Ascending aorta (tissue), 2 donors: ENCODE results near the gene ARHGEF10L. TPM values are rescaled to one million over a fixed set of nuclear protein-coding genes. Genes with fewer than 3 reads are reported as not detected.
A peak's percentile ranks its signal among the peaks of the same experiment; 100 is the strongest.

ENCODE experiments used
- DNase-seq, 2 donors: peaks; one replicate each; pipeline ENCODE4 v3.0.0-alpha.2; 2019; ENCODE audit warnings: low spot score in 2 of 2
- H3K27ac ChIP-seq, 2 donors: fragments of 200-600 bp; sonication (generic); one replicate each; pipeline ENCODE4 v1.5.1; 2016 to 2017; ENCODE audit warnings: mild to moderate bottlenecking in 1 of 2
- H3K27me3 ChIP-seq: fragments of 200-600 bp; sonication (generic); one replicate; pipeline ENCODE4 v1.5.1; 2017
- H3K36me3 ChIP-seq, 2 donors: fragments of 200-600 bp; sonication (generic); one replicate each; pipeline ENCODE4 v1.5.1; 2016
- H3K4me1 ChIP-seq, 2 donors: fragments of 200-600 bp; sonication (generic); one replicate each; pipeline ENCODE4 v1.5.1; 2016 to 2017; ENCODE audit warnings: mild to moderate bottlenecking in 1 of 2
- H3K4me3 ChIP-seq, 2 donors: fragments of 200-600 bp; sonication (generic); one replicate each; pipeline ENCODE4 v1.5.1; 2016 to 2017; ENCODE audit warnings: mild to moderate bottlenecking in 1 of 2
- H3K9me3 ChIP-seq, 2 donors: fragments of 200-600 bp; sonication (generic); one replicate each; pipeline ENCODE4 v1.5.1; 2016
- CTCF ChIP-seq, 3 experiments: fragments of 200-600 bp in 2 of 3; fragments of 450-650 bp in 1 of 3; sonication (generic) in 2 of 3; IDR thresholded peaks; one replicate each; pipeline ENCODE4 v1.5.1; 2016 to 2019; ENCODE audit warnings: antibody characterized with exemption in 3 of 3, mild to moderate bottlenecking in 1 of 3, moderate library complexity in 1 of 3
- intact Hi-C: fragments of 100-400 bp; cut with DNase I; formaldehyde crosslinking; loops from one replicate; pipeline ENCODE4 v1.15.1; 2023
- total RNA-seq: library from RNA; depleted of rRNA; stranded (reverse); fragments of >200 nt; gene quantifications from one replicate; pipeline ENCODE4 v1.1.0, GENCODE V29; 2016

ARHGEF10L gene
- total RNA-seq, 1 donor from 2014 or later: 177 TPM

- H3K9me3 ChIP-seq: no peaks in the 10 kb centered on the region
- no peak for TF ChIP-seq CTCF (IDR thresholded peaks at IDR 0.05)
- DNase-seq: no peak
- intact Hi-C loops: no loop called here
- H3K36me3 ChIP-seq: peaks cover 64 to 90% of the 10 kb centered on the region in 2 donors
- H3K4me3 ChIP-seq: no peak overlapping the region
- peak overlapping the region; percentile 91 to 97 for H3K27ac ChIP-seq
- no peaks in the 10 kb centered on the region for H3K27me3 ChIP-seq
- H3K4me1 ChIP-seq: peaks cover 7 to 23% of the 10 kb centered on the region in 2 donors
These were observed 72.5 kb downstream of the ARHGEF10L start for GRCh38 chr1:17611991-17612390.

- Histone ChIP-seq H3K9me3 (no peaks in the 10 kb centered on the region), H3K4me1 (peaks cover 15 to 27% of the 10 kb centered on the region in 2 donors), H3K27ac (peak overlapping the region; percentile 91 to 97), H3K36me3 (peaks cover 57 to 82% of the 10 kb centered on the region in 2 donors), H3K27me3 (no peaks in the 10 kb centered on the region), H3K4me3 (no peak overlapping the region)
- TF ChIP-seq CTCF (IDR thresholded peaks at IDR 0.05): no peak
- intact Hi-C loops: no loop called here
- DNase-seq: no peak
These were observed 73.3 kb downstream of the ARHGEF10L start for GRCh38 chr1:17612831-17613230.

GRCh38 chr1:17614586-17614985 is 75.1 kb downstream of the ARHGEF10L start:
- DNase-seq: no peak
- peaks cover 22 to 39% of the 10 kb centered on the region in 2 donors for H3K4me1 ChIP-seq
- H3K4me3 ChIP-seq: no peak overlapping the region
- H3K9me3 ChIP-seq: no peaks in the 10 kb centered on the region
- intact Hi-C loops: no loop called here
- no peak for TF ChIP-seq CTCF (IDR thresholded peaks at IDR 0.05)
- H3K27ac ChIP-seq: peak overlapping the region; percentile 91 to 97
- no peaks in the 10 kb centered on the region for H3K27me3 ChIP-seq
- H3K36me3 ChIP-seq: peaks cover 39 to 67% of the 10 kb centered on the region in 2 donors

GRCh38 chr1:17615157-17615556 is 75.7 kb downstream of the ARHGEF10L start:
- no peak for TF ChIP-seq CTCF (IDR thresholded peaks at IDR 0.05)
- peaks cover 38 to 64% of the 10 kb centered on the region in 2 donors for H3K36me3 ChIP-seq
- no peaks in the 10 kb centered on the region for H3K9me3 ChIP-seq
- peak overlapping the region; percentile 91 to 97 for H3K27ac ChIP-seq
- DNase-seq: no peak
- H3K4me1 ChIP-seq: peaks cover 28 to 42% of the 10 kb centered on the region in 2 donors
- intact Hi-C loops: no loop called here
- H3K4me3 ChIP-seq: no peak overlapping the region
- no peaks in the 10 kb centered on the region for H3K27me3 ChIP-seq

GRCh38 chr1:17615959-17616358 is 76.5 kb downstream of the ARHGEF10L start:
- intact Hi-C loops: no loop called here
- Histone ChIP-seq H3K4me3 (no peak overlapping the region), H3K9me3 (no peaks in the 10 kb centered on the region), H3K36me3 (peaks cover 35 to 56% of the 10 kb centered on the region in 2 donors), H3K4me1 (peaks cover 34 to 48% of the 10 kb centered on the region in 2 donors), H3K27ac (peak overlapping the region; percentile 91 to 97), H3K27me3 (no peaks in the 10 kb centered on the region)
- no peak for TF ChIP-seq CTCF (IDR thresholded peaks at IDR 0.05)
- no peak for DNase-seq
